Measurements from ENCODE around the gene SLC12A2.

SLC12A2 gene

GRCh38 chr5:128158342-128158741, 74.8 kb downstream of the SLC12A2 start:
- TF ChIP-seq SIN3A (IDR thresholded peaks at IDR 0.05; ENCODE audit: borderline replicate concordance, insufficient read depth, low read length) (no peak), FOXP2 (optimal IDR thresholded peaks at IDR 0.05; ENCODE audit: borderline replicate concordance, extremely low read depth, extremely low read length, insufficient read depth) (no peak), POLR2AphosphoS5 (IDR thresholded peaks at IDR 0.05; ENCODE audit: low read depth, low read length) (no peak), TAF1 (IDR thresholded peaks at IDR 0.05; ENCODE audit: borderline replicate concordance, insufficient read depth, low read length) (no peak)
- TF ChIP-seq, protein P1, sequence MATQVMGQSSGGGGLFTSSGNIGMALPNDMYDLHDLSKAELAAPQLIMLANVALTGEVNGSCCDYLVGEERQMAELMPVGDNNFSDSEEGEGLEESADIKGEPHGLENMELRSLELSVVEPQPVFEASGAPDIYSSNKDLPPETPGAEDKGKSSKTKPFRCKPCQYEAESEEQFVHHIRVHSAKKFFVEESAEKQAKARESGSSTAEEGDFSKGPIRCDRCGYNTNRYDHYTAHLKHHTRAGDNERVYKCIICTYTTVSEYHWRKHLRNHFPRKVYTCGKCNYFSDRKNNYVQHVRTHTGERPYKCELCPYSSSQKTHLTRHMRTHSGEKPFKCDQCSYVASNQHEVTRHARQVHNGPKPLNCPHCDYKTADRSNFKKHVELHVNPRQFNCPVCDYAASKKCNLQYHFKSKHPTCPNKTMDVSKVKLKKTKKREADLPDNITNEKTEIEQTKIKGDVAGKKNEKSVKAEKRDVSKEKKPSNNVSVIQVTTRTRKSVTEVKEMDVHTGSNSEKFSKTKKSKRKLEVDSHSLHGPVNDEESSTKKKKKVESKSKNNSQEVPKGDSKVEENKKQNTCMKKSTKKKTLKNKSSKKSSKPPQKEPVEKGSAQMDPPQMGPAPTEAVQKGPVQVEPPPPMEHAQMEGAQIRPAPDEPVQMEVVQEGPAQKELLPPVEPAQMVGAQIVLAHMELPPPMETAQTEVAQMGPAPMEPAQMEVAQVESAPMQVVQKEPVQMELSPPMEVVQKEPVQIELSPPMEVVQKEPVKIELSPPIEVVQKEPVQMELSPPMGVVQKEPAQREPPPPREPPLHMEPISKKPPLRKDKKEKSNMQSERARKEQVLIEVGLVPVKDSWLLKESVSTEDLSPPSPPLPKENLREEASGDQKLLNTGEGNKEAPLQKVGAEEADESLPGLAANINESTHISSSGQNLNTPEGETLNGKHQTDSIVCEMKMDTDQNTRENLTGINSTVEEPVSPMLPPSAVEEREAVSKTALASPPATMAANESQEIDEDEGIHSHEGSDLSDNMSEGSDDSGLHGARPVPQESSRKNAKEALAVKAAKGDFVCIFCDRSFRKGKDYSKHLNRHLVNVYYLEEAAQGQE (IDR thresholded peaks at IDR 0.05; ENCODE audit: insufficient read depth in 1 of 2, low read depth in 2 of 2, low read length in 2 of 2): no peak

DNA sequence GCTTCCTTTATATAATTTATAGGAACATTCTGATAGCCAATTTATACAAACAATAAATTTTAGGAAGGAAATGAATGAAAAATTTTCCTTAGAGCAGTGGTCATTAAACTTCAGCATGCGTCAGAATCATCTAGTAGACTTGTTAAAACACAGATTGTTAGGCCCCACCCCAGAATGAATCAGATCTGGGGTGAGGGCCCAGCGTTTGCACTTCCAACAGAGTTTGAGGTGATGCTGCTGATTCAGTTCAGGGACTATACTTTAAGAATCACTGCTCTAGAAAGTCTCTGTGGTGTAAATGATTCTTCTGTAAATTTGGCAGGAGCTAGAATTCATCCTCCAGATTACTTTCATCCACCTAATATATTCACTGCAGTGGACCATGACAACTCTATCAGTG, 80.4 kb downstream of the SLC12A2 start:
- TF ChIP-seq POLR2AphosphoS5 (IDR thresholded peaks at IDR 0.05; ENCODE audit: low read depth, low read length) (no peak), TAF1 (IDR thresholded peaks at IDR 0.05; ENCODE audit: borderline replicate concordance, insufficient read depth, low read length) (no peak), SIN3A (IDR thresholded peaks at IDR 0.05; ENCODE audit: borderline replicate concordance, insufficient read depth, low read length) (no peak), FOXP2 (optimal IDR thresholded peaks at IDR 0.05; ENCODE audit: borderline replicate concordance, extremely low read depth, extremely low read length, insufficient read depth) (no peak)
- TF ChIP-seq, protein P1 (IDR thresholded peaks at IDR 0.05; ENCODE audit: insufficient read depth in 1 of 2, low read depth in 2 of 2, low read length in 2 of 2): no peak

- TF ChIP-seq, protein P1 (IDR thresholded peaks at IDR 0.05; ENCODE audit: insufficient read depth in 1 of 2, low read depth in 2 of 2, low read length in 2 of 2): no peak
- TF ChIP-seq TAF1 (IDR thresholded peaks at IDR 0.05; ENCODE audit: borderline replicate concordance, insufficient read depth, low read length): no peak
- TF ChIP-seq FOXP2 (optimal IDR thresholded peaks at IDR 0.05; ENCODE audit: borderline replicate concordance, extremely low read depth, extremely low read length, insufficient read depth): no peak
- TF ChIP-seq SIN3A (IDR thresholded peaks at IDR 0.05; ENCODE audit: borderline replicate concordance, insufficient read depth, low read length): no peak
- no peak for TF ChIP-seq POLR2AphosphoS5 (IDR thresholded peaks at IDR 0.05; ENCODE audit: low read depth, low read length)
Observed at GRCh38 chr5:128169401-128170017, 85.9 kb downstream of the SLC12A2 start.

- no peak for TF ChIP-seq POLR2AphosphoS5 (IDR thresholded peaks at IDR 0.05; ENCODE audit: low read depth, low read length)
- TF ChIP-seq TAF1 (IDR thresholded peaks at IDR 0.05; ENCODE audit: borderline replicate concordance, insufficient read depth, low read length): no peak
- TF ChIP-seq FOXP2 (optimal IDR thresholded peaks at IDR 0.05; ENCODE audit: borderline replicate concordance, extremely low read depth, extremely low read length, insufficient read depth): no peak
- TF ChIP-seq, protein P1 (IDR thresholded peaks at IDR 0.05; ENCODE audit: insufficient read depth in 1 of 2, low read depth in 2 of 2, low read length in 2 of 2): no peak
- no peak for TF ChIP-seq SIN3A (IDR thresholded peaks at IDR 0.05; ENCODE audit: borderline replicate concordance, insufficient read depth, low read length)
Observed at GRCh38 chr5:128172102-128172501, 88.5 kb downstream of the SLC12A2 start.

Data from PFSK-1 (cell line).